ENCODE results near the gene BCAS3.

The BCAS3 gene

GRCh38 chr17:61392679-61393078, 715.0 kb downstream of the BCAS3 start:
- DNase-seq, result no peak

DNA sequence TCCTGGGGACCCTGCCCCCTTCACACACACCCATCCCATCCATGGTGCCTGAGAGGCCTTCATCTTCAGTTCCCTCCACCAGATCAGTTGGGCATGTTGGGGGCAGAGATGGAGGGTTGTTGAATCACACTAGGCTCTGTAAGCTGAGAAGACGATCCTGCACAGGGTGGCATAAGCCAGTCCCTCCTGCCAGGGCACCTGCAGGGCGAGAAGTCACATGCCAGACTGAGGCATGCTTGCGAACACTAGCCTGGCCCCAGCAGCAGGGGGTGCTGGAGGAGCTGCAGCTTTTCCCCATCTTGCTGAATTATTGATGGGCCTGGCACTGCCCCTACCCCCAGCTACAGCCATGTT, 715.9 kb downstream of the BCAS3 start:
- no peak for DNase-seq

GRCh38 chr17:61393904-61394629, 716.4 kb downstream of the BCAS3 start:
- DNase-seq, result no peak

DNA sequence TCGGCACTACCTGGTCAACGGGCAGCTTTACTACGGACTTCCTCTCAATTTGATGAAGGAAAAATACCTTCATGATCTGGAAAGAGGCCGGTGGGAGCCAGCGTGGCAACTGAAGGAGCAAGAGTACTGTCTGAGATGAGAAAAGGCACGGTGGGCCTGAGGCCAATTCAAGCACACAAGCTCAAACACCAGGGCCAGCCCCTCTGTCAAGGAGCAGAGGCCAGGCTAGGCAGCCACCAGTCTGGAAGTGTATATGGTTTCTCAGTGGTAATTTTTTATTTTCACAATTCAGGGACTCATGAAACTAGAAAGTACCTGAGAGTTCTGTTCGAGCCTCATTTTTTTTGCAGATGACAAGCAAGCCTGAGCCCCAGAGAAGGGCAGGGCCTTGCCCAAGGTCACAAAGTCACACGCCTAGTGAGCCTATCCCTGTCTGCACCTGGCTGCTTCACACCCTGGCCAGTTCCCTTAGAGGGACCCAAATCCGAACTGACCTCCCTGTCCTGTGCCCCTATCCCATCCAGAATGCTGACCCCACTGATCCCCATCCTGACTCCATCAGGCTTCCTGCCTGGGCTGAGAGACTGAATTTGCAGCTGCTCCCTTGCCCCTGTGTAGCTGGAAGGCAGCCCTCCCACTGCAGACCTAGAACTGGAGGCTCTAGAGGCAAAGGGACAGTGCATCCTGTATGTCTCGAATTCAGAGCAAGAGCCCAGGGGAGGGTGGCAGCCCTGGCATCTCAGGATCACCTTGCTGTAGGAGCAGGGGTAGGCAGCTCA, 717.2 kb downstream of the BCAS3 start:
- DNase-seq, result no peak

DNA sequence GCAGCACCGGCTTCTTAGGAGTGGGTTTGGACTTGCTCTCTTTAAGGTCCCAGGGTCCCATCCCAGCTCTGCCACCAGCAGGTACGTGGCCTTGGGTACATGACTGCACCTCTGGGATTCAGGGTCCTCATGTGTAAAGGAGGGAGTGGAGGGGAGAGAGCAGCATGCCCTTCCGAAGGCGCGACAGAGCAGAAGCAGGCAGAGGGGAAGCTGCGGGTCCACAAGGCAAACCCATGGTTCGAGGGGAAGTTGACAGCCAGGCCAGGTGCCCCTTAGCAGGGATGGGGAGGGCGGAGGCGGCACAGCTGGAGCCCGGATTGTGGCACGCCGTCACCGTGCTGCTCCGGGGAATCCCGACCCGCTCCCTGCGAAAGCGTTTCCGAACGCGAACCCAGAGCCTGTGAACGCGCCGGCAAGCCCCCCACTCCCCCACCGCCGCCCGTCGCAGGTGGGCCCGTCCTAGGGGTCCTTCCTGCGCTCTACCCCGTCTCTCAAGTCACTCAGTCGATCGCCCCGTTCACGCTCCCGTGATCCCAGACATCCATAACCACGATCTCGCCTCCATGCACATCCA, 717.8 kb downstream of the BCAS3 start:
- no peak for DNase-seq

DNA sequence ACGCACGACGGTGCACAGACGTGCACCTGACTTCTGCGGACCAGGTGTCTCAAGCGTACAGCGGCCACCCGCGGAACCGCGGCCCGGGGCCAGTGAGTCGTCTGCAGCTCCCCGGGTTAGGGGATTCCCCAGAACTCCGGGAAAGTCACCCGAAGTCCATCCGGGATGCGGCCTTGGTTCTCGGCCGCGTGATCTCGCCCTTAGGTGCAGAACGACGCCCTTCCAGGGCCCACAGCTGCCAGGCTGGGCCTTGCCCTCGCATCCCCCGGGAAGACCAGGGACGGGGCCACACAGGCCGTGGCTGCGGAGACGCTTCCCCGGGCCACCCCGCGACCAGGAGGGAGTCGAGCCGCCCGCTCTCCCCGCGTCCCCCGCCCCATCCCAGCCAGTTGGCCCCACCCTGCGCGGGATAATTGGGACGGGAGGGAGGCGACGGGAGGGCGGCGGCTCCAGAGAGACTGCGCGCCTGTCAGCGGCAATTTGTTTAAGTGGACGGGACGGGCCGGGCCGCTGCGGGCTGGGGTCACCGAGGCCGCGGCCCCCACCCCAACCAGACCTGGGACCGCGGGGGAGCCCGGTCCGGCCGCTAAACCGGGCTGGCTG, 718.4 kb downstream of the BCAS3 start:
- DNase-seq, result no peak

GRCh38 chr17:61396586-61397085, 719.0 kb downstream of the BCAS3 start:
- DNase-seq, result no peak

GRCh38 chr17:61397086-61397842, 719.6 kb downstream of the BCAS3 start:
- no peak for DNase-seq

- no peak for DNase-seq
These were observed 721.1 kb downstream of the BCAS3 start for GRCh38 chr17:61398721-61399130.

DNA sequence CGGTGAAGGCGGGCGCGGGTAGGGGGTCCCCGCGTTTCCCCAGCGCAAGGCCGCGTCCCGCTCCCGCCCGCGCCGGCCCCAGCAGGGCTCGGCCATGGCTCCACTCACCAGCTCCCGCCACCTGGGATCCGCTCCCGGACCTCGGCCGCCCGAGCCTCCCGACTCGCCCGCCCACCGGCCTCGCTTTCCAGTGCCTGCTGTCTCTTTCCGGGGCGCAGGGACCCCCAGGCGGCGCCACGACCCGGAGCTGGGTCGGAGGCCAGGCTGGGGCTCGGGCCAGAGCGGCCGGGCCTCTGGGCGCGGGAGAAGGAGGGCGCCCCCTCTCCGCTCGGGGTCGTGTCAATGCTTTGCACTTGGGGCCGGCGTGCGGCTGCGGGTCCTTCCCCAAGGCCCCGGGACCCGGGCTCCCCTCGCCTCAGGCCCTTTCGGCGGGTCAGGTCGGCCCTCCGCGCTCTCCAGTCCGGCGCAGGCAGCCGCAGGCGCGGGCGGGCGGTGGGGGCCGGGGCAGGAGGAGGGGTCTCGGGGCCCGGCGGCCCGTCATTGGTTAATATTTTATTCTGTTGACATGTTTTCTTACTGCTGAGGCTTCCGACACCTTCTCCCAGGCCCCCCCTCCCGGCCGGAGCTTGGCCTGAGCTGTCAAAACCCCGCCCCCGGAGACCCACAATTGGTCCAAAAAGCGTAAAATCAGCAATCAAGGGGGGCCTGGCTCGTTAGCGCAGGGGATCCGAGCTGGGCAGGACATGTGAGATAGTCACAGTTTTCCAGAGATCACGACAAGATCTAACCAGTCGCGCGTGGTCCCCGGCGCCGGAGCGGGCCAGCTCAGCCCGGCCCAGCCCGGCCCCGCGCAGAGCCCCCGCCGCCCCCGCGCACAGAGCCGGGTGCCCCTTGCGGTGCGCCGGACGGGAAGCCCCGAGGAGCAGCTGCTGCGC, 721.7 kb downstream of the BCAS3 start, which contains the start of gene TBX2:
TBX2 (plus strand) TSS at position 713 of the 935 bp plus-strand sequence. CDS start 334 bp downstream, outside the sequence.
- no peak for DNase-seq

DNA sequence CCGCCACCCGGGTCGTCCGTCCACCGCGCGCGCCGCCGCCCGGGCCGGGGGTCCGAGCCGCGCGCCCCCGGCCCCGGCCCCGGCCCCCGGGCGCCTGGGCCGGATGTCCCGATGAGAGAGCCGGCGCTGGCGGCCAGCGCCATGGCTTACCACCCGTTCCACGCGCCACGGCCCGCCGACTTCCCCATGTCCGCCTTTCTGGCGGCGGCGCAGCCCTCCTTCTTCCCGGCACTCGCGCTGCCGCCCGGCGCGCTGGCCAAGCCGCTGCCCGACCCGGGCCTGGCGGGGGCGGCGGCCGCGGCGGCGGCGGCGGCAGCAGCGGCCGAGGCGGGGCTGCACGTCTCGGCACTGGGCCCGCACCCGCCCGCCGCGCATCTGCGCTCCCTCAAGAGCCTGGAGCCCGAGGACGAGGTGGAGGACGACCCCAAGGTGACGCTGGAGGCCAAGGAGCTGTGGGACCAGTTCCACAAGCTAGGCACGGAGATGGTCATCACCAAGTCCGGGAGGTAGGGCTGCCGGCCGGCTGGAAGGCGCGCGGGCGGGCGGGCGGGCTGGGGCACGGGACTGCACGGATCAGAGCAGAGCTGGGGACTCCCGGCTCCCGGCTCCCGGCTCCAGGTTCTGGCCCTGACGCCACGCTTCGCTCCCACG, 722.5 kb downstream of the BCAS3 start:
- no peak for DNase-seq

- no peak for DNase-seq
These were observed 723.2 kb downstream of the BCAS3 start for GRCh38 chr17:61400717-61401388.

DNA sequence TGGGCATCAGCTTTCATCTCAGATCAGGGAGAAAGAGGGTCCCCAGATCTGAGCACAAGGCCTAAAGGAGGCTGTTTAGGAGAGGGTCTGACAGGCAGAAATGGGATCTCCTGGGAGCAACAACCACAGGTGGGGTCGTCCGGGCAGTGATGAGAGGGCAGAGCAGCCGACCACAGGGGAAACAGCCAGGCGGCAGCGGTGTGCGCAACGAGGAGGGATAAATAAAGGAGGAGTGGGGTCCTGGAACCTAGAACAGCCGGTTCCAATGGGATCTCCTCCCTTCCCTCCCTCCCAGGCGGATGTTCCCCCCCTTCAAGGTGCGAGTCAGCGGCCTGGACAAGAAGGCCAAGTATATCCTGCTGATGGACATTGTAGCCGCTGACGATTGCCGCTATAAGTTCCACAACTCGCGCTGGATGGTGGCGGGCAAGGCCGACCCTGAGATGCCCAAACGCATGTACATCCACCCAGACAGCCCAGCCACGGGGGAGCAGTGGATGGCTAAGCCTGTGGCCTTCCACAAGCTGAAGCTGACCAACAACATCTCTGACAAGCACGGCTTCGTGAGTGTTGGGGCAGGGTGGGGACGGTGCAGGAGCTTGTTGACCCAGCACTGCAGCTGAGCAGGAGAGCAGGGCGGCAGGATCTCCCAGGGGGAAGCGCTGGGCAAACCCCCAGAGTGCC, 723.9 kb downstream of the BCAS3 start:
- DNase-seq, result no peak

- DNase-seq, result no peak
These were observed 724.5 kb downstream of the BCAS3 start for GRCh38 chr17:61402073-61402541.

DNA sequence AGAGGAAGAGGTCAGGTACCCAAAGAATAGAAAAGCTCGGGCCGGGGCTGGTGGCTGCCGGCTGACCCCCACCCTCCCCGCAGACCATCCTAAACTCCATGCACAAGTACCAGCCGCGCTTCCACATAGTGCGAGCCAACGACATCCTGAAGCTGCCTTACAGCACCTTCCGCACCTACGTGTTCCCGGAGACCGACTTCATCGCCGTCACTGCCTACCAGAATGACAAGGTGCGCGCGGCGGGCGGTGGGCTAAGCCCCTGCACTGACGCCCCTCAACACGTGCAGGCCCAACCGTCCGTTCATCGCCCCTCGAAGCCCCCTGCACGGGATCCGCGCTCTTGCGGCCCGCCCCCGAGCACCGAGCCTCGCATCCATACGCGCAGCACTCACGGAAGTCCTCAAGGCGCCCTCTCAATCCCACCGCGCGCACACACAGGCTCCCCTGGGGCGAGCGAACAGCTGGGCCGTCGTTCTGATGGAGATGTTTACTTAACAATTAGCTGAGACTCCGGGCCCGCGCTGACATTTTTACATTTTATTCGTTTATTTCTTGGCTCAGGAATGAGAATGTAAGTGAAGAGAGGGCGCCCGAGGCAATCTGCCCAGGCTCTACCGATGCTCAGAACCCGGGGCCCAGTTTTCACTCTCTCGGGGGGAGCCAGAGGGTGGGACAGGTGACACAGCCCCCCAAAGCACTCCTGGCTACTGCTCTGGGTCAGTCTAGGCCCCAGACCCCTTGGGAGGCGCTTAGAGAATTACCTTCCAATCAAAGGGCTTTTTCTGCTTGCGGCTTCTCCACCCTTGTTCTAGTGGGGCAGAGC, 725.5 kb downstream of the BCAS3 start:
- DNase-seq, result peak; percentile 41

DNA sequence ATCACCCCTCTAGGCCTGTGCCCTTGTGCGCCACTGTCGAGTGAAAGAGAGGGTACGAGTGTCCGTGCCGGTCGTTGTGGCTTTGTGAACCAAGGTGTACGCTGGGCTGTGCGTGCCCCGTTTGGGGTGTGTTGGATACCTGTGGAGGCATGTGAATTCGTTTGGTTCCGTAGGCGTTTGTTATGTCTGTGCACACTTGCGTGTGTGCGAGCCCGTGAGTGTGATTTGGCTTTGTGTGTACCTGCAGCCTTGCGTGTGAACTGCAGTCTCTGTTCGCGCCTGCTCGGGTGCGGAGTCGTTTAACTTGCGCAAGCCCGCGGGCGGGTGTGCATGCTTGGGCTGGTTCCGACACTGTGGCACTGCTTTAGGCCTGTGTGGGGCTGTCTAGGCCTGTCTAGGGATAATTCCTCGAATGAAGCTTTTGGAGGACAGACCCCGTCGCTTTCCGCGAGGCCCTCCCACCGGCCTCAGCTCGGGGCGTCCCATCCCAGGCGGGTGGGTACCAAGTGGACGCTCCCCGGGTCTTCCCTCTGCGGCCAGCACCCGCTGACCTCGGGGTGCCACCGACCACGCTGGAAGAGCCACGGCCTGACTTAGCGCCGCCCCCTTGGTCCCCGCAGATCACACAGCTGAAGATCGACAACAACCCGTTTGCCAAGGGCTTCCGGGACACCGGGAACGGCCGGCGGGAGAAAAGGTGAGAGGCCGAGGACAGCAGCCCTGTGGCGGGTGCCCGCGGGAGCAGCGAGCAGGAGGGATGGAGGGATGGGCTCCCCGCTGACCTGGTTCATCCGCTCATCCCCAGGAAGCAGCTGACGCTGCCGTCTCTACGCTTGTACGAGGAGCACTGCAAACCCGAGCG, 726.4 kb downstream of the BCAS3 start:
- no peak for DNase-seq

GRCh38 chr17:61404663-61404912, 726.9 kb downstream of the BCAS3 start:
- DNase-seq, result no peak

Measured in DMS153 (cell line).